ENCODE data around the gene SOAT1.

DNA sequence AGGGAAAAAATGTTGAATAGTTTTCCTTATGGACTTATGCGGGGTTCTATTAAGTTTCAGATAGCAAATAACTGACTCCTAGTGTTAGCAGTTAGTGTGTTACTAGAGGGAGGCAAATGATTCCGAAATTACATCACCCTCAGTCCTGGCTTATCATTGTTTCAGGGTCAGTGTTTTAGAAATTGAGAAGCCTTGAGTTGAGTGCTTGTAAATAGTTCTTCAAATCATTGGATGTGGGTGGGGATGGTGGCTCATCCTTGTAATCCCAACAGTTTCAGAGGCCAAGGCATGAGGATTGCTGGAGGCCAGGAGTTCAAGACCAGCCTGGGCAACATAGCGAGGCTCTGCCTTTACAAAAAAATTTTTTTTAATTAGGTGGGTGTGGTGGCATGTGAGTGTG, 21.3 kb downstream of the SOAT1 start:
- TF ChIP-seq, protein P1, sequence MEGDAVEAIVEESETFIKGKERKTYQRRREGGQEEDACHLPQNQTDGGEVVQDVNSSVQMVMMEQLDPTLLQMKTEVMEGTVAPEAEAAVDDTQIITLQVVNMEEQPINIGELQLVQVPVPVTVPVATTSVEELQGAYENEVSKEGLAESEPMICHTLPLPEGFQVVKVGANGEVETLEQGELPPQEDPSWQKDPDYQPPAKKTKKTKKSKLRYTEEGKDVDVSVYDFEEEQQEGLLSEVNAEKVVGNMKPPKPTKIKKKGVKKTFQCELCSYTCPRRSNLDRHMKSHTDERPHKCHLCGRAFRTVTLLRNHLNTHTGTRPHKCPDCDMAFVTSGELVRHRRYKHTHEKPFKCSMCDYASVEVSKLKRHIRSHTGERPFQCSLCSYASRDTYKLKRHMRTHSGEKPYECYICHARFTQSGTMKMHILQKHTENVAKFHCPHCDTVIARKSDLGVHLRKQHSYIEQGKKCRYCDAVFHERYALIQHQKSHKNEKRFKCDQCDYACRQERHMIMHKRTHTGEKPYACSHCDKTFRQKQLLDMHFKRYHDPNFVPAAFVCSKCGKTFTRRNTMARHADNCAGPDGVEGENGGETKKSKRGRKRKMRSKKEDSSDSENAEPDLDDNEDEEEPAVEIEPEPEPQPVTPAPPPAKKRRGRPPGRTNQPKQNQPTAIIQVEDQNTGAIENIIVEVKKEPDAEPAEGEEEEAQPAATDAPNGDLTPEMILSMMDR (IDR thresholded peaks at IDR 0.05), result no peak
- no peak for TF ChIP-seq POLR2A (IDR thresholded peaks at IDR 0.05)

Data from tibial nerve (tissue), 3 donors.